Stimulated activated CD8-positive, alpha-beta memory T cell treated with anti-CD3 and anti-CD28 coated beads, Interleukin-12 subunit alpha, Interleukin-12 subunit beta, amount 100 ng/mL, for 24 hours (primary cell): ENCODE data around the gene TASL.
"Not testable (repeated sequence)": the region's sequence is repeated elsewhere in the genome, so short reads cannot be mapped to it uniquely, and the experiment has no call there.

Source experiments
- DNase-seq: peaks from one replicate; pipeline ENCODE4 v3.0.0-alpha.2; 2020; ENCODE audit errors: extremely low read depth

Gene TASL, protein sequence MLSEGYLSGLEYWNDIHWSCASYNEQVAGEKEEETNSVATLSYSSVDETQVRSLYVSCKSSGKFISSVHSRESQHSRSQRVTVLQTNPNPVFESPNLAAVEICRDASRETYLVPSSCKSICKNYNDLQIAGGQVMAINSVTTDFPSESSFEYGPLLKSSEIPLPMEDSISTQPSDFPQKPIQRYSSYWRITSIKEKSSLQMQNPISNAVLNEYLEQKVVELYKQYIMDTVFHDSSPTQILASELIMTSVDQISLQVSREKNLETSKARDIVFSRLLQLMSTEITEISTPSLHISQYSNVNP

DNA sequence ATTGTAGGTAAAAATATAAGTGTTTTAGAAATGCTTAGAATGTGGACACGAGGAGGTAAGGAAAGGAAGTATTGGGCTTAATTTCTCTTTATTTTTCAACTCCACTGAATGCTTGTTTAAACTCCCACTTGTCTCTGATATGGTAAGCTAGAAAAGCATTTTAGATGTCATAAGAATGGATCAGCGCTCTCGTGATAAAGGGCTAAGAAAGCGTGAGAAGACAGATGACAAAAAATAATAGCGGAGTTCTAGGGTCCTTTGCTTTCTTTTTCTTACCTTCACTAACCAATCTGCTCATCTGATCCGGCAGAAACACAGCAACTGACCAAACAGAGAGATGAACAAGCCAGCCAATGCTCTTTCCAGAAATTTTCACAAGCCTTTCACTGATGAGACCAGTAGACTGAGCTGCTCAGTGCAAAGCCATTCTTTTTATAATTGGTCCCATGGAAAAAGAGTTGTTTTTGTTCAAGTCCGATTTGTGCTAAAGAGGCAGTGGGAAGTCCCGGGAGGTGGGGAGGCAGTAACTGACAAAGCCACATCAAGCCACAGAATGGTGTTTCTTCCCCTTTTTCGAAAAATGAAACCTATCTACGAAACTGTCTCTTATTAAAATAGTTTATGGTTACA, at the start of gene TASL:
Gene TASL, minus strand, starts transcription at position 405 of the 630 bp plus-strand sequence. CDS start 17,411 bp downstream, outside the sequence.
- no peak for DNase-seq

DNA sequence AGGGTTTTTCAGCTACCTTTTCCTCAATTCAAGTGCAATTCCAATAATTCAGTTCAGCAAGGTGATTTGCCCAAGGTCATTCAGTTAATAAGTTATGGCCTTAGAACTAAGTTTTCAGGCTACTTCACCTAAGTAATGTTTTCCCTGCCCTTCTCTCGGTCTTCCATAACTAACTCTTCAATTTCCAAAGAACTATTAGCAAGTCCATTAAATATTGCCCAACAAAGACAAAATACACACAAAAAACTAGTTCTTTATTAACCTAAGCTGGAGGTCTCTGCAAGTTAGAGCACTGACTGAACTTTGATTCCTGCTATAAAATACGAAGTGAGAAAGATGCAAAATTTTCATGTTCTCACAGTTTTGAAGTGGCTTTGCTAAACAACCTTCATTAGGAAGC, 48.8 kb upstream of the TASL start:
- DNase-seq: no peak

DNA sequence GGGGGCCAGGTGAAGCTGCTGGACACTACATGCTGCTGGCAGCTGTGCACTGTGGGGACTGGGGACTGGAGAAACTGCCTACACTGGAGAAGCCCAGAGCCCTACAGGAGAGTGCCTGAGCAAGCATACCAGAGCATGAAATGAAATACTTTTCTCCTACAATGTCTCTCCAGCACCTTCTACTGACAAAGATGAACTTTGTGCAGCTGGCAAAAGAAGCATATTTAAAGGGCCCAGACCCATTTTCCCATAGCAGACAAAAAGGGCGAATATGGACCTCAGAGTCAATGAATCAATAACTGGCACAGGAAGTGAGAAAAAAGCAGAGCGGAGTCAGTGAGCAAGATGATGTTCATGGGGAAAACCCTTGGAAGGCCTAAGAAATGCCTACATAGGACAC, 44.8 kb upstream of the TASL start:
- no peak for DNase-seq

DNA sequence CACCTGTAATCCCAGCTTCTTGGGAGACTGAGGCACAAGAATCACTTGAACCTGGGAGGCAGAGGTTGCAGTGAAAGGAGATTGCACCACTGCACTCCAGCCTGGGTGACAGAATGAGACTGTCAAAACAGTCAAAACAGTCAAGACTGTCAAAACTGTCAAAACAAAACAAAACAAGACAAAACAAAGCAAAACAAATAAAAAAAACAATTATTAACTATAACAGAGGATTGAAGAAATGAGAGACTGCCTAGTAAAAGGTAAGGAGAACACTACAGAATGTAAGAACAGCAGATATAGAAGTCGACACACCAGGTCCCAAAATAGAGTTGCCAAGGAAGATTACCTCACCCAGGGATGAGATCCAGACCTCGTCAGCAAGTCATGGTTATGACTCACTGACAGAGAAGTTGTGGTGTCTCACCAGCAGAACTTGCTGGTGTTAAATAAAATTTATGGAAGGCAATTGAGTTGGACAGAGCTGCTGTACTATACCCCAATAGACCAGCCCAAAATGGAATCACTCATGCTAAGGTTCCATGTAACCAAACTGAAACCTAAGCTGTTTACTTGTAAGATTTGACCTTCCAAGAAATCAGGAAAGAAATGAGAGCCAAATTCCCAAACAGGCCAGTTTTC, 43.5 kb upstream of the TASL start:
- DNase-seq: no peak

DNA sequence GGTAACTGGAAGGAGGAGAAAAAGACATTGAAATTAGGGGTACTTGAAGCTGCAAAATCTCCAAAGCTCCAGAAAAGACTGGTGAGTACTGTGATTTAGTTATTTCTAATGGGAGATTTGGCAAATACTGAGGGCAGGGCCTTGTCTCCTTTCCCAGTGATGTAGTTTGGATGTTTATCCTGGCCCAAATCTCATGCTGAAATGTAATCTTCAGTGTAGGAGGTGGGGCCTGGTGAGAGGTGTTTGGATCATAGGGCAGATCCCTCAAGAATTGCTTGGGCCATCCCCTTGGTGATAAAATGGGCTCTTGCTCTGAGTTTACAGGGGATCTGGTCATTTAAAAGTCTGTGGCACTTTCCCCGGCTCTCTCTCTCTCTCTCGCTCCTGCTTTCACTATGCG, 42.6 kb upstream of the TASL start:
- DNase-seq: no peak

DNA sequence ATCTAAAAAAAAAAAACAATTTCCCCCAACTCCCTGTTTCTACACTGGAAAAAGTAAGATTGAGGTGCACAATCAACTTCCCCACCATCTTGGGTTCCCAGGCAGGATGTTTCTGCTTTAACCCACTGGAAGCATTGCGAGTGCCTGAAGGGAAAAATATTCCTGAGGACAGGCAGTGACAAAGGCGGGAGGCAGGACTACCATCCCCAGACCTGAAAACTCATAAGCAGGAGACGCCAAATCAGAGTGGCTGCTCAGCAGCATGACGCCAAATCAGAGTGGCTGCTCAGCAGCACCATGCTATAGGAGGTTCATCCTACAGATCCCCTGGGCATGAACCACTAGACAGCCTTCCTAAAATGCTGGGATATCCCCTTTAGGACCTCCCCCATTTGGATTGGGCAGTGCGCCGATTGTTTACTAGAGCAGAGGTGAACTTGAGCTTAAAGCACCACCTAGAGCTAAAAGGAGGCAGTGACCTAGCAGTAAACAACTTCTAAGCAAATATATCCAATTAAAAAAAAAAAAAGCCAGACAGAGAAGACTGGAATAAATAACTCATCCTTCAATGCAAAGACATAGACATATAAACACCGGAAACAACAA, 40.7 kb upstream of the TASL start:
- no peak for DNase-seq

DNA sequence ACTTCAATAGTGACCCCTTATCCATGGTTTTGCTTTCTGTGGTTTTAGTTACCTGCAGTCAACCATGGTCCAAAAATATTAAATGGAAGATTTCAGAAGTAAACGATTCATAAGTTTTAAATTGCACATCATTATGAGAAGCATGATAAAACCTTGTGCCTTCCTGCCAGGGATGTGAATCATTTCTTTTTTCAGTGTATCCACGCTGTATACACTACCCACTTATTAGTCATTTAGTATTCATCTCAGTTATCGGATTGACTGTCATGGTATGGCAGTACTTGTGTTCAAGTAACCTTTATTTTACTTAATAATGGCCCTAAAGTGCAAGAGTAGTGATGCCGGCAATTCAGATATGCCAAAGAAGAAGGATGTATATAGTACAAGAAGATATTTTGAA, 37.7 kb upstream of the TASL start:
- DNase-seq: no peak

DNA sequence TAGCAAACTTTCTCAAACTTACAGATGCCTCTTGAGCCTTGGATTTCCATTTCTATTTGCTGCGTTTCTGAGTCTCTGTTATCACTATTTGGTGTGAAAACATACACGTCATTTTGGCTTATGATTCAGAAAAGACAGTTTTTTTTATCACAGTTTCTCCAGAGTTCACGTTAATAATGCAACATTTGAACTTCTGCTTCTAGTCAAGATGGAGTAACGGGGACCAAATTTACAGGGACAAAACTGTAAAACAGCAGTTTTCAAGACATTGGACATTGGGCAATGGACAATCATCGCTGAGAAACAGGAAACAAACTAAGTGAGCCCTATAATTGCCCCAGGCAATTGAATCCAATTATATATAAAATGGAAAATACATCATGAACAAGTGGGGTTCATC, 36.2 kb upstream of the TASL start:
- no peak for DNase-seq

DNA sequence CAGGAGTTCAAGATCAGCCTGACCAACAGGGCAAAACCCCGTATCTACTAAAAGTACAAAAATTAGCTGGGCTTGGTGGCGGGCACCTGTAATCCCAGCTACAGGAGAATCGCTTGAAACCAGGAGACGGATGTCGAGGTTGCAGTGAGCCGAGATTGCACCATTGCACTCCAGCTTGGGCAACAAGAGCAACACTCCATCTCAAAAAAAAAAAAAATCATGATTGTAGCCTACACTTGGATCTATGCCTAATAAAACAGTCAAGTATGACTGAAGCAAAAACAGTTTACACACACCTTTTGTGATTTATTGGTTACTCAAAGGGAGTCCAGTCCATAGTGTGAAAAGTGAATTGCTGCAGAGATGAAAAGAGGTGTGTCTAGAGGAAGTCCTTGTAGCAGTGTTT, 34.7 kb upstream of the TASL start:
- no peak for DNase-seq

DNA sequence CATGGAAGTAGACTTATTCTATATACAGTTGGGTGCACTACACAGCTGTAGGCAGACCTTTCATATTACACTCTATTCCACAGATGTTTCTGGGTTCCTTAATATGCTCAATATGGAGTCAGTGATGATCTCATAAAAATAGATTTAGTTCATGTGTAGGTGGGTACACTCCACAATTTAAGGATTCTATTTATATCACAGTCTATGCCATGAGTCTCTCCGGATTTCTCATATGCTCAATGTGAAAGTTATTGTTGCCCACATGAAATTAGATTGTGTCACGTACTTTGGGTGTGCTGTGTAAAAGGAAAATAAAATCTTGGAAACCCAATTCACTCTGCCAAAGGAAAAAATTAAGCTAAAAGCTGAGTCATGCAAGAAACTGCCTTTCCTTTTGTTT, 32.5 kb upstream of the TASL start:
- no peak for DNase-seq

DNA sequence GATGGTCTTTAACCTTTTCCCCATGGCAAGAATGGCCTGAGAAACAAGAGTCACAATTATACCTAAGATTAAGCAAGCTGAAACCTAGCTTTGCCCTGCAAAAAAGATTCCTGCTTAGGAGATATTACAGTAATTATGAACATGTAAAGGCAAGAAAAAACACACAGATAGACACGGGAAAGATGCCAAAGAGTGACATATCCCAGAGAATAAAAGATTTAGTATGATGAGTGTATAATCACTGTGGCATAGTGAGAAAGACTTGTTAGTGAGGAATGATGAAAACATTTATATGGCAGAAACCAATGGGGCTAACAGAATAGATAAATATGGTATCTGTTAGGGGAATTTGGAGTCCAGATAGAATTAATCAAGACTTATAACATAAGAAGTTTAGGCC, 29.6 kb upstream of the TASL start:
- DNase-seq: no peak

DNA sequence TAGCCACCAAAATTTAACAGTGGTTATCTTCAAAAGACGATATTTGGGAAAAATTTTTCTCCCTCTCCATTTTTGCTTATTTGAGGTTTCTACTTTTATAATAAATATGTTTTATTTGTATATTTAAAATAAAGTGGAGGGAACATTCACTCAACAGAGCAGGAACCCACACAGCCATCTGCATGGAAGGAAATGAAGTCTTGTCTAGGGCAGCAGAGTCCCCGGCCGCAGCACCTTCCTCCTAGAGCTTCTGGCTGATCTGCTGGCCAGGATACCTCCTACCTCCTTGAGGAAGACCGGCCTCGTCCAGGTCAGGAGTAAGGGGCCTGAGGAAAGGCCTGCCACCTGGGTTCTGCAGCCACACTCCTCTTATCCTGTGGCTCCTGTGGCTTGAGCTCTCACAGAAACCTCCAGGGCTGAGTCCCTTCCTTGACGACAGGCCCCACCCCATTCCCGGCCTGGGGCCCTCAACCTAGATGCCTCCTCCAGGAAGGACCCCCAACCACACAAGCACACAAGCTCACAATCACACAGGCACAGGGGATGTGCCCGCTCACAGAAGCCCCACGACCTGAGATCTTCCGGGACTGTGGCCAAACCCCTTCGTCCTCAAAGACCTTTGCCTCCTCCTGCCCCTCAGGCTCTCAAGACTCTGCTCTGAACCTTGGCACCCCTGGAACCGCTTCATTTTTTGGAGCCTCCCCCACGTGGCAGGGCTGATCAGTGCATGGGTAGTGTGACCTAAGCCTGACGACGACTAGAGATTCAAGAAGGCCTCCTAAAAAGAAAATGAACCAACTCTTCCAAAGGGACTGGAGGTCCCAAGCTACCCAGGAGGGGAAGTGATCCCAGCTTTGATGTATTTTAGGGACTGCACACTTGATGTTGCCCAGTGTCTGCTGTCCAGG, 23.0 kb upstream of the TASL start:
- not testable (repeated sequence) for DNase-seq

DNA sequence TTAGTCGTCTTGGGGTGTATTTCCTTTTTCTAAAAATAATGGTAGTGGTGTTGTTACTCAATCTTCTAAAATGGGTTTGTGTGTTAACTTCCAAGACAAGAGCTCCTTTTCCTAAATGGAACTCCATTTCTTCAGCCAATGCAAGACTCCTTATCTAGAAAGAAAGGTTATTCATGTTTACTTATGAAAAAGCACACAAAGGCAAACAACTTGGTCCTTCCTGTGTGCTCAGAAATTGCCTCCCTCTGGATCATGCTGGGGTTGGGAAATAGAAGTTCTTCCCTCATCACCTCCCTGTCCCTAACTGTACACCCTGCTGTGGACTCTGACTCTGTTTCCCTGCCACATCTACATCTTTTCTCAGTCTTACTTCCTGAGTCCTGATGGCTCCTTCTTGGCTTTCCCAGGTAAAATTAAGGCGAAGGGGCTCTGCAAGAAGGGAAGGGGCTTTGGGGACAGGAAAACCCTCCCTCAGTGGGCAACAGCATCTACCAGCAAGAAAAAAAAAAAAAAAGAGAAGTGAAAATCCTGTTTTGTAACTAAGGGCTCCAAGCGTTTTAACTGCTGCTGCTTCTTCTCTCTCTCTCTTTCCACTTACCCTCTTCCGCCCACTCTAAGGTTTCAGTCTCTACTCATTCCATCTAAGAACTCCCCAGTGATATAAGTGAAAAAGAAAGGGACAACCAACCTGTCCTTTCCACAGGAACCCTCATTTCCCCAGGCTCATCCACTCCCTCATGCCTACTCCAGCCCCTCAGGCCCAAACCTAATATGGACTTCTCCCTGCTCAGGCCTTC, 19.8 kb upstream of the TASL start:
- no peak for DNase-seq

DNA sequence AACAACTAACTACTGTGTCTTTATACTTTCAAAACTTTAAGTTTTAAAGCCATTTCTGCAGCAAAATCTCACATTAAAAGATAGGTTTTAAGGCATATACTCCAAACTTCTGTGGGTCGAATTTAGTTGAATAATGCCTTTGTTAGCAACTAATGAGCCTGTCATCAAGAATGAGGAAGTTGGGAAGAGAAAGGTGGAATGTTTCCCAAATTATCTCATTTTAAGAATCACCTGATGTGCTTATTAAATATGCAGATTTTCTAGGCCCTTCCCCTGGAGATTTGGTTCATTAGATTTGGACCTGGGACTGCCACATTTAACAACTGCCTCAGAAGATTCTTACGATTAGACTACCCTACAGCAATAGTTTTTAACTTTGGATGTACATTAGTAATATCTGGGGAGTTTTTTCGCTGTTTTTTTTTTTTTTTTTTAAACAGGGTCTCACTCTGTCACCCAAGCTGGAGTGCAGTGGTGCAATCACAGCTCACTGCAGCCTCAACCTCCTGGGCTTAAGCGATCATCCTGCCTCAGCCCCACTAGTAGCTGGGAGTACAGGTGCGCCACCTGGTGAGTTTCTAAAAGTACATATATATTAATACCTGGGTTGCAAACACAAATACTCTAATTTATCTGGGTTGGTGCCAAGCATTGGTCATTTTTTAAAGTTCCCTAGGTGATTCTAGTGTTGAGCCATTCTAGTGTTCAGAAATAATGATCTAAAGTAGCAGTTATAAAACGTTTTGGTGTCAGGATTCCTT, 16.1 kb upstream of the TASL start:
- no peak for DNase-seq

DNA sequence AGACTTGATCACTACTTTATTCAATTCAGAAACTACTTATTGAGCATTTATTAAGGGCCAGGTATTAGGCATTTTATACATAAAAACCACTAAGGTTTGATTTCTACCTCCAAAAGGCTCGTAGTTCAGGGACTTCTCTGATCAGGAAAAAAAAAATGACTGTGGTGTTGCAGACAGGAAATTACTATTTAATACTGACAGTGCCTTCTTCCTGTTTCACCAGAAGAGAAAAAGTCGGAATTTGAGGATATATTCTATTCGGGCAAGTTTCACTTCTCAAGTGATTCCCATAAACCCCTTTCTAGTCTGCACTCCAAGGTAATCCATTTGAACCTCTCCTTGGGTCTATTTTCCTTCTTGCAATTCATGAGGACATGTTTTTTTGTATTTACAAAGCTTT, 15.3 kb upstream of the TASL start:
- no peak for DNase-seq

DNA sequence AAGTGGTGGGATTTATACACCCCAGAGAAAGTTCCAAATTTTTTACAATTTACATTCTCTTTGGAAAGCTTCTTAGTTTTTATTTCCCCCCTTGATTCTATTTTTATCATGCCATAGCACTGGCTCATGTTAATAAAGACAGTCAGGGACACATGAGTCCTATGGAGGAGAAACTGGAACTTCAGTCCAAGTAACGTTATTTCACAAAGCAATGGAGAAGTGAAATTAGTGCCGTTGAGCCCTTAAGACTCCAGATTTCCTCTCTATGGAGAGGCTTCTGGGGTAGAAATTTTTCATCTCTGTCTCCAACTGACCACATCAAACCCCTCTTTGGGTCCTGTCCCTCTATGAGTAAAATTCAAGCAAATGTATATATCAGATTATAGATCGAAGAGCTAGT, 12.8 kb upstream of the TASL start:
- DNase-seq: no peak

DNA sequence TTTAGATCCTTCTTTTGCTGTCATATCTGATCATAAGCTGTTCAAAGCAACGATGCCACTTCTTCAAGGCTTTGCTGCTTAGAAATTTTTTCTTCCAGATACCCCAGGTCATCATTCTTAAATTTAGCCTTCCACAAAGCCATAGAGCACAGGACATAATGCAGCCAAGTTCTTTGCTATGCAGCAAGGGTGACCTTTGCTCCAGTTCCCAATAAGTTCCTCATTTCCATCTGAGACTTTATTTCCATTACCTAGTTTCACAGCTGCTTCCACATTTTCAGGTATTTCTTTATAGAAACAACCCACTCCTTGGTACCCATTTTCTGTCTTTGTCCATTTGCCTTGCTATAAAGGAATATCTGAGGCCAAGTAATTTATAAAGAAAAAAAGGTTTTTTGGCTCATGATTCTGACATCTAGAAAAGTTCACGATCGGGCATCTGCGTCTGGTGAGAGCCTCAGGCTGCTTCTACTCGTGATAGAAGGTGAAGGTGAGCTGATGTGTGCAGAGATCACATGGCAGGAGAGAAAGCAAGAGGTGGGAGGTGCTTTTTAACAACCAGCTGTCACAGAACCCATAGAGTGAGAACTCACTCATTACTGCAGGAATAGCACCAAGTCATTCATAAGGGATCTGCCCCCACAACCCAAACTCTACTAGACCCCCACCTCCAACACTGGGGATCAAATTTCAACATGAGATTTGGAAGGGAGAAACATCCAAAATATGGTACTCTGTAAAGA, 11.8 kb upstream of the TASL start:
- DNase-seq: no peak

DNA sequence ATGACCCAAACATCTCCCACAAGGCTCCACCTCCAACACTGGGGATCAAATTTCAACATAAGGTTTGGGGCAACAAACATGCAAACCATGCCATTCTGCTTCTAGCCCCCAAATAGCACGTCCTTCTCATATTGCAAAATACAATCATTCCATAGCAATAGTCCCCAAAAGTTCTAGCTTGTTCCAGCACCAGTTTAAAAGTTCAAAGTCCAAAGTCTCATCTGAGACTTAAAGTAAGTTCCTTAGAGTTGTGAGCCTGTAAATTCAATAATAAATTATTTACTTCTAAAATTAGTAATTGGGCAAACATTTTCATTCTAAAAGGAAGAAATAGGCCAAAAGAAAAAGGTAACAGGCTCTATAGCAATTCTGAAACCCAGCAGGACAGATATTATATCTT, 8.9 kb upstream of the TASL start:
- DNase-seq: no peak

DNA sequence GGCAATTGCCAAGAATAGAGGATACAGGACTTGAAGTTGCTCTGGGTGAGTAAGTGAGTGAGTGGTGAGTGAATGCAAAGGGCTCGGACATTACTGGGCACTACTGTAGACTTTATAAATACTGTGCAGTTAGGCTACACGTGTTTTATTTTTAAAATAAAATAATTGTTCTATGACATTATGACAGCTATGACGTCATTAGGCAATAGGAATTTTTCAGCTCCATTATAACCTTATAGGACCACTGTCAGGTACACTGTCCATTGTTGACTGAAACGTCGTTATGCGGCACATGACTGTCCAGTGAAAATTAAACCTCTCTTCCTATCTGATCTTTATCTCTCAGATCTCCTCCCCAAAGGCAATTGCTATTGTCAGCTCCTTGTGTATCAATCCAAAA, 5.1 kb upstream of the TASL start:
- DNase-seq: no peak

DNA sequence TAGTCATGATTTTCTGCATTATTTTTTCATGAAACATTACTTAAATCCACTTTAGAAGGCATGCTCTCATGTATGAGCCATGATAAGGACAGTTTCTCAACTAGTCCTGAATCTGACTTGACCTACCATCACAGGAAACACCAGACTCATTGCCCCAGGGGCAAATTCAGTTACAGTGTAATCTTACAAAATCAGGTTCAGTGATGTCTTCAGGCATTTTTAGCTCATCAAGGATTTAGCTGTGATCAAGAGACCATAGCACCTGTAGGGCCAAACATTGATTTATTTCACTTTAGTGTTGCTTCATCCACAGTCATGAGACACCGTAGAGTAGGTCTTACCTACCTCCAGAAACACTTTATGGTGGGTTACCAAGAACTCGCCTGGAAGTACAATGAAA, 3.1 kb upstream of the TASL start:
- no peak for DNase-seq
